SK-N-SH (cell line): ENCODE measurements around the gene TCFL5. TPM values are rescaled to one million over a fixed set of nuclear protein-coding genes. Genes with fewer than 3 reads are reported as not detected.

Source experiments
- CTCF ChIA-PET: fragments of 300-600, 350-600 bp; formaldehyde crosslinking; extraction: SDS; loops from one replicate; lab custom pipeline; 2021; lab: Yijun Ruan, JAX
- POLR2A ChIA-PET: fragments of 350-600 bp; sonication (Branson Sonifier 250); formaldehyde crosslinking; extraction: SDS; loops from one replicate; lab custom pipeline; 2020; ENCODE audit warnings: antibody characterized with exemption, inconsistent platforms; lab: Yijun Ruan, JAX
- DNase-seq: peaks from one replicate; pipeline ENCODE4 v3.0.0; 2012
- H2AFZ ChIP-seq: fragments of 200-600 bp; sonication (generic); 2 replicates; pipeline ENCODE4 v1.8.1; 2016; ENCODE audit warnings: antibody characterized with exemption, mild to moderate bottlenecking, low read depth
- H3F3A ChIP-seq: fragments of 200-600 bp; sonication (generic); replicated peaks from 2 replicates; pipeline ENCODE3; 2016; ENCODE audit warnings: antibody characterized with exemption, mild to moderate bottlenecking; ENCODE audit not compliant: insufficient read depth
- H3K27ac ChIP-seq, 2 experiments: fragments of 200-500 bp in 1 of 2; fragments of 200-600 bp in 1 of 2; sonication (Bioruptor generic) in 1 of 2; sonication (generic), shearing (Covaris generic) in 1 of 2; 2 replicates each; pipeline versions ENCODE4 v1.5.1 to v1.6.1; 2014 to 2016; ENCODE audit warnings: low read depth in 2 of 2, inconsistent platforms in 1 of 2, low read length in 1 of 2, mild to moderate bottlenecking in 1 of 2, mixed read lengths in 1 of 2
- H3K27me3 ChIP-seq: fragments of 200-600 bp; sonication (generic), shearing (Covaris generic); 2 replicates; pipeline ENCODE4 v1.6.1; 2016; ENCODE audit warnings: mixed run types; ENCODE audit not compliant: insufficient read depth
- H3K36me3 ChIP-seq, 2 experiments: fragments of 200-500 bp in 1 of 2; fragments of 200-600 bp in 1 of 2; sonication (Bioruptor generic) in 1 of 2; sonication (generic) in 1 of 2; replicated peaks in 1 of 2; 2 replicates each; pipeline versions ENCODE3 to v1.5.1; 2014 to 2016; ENCODE audit warnings: low read length in 1 of 2, mild to moderate bottlenecking in 1 of 2; ENCODE audit not compliant: insufficient read depth in 2 of 2, control insufficient read depth in 1 of 2
- H3K4me1 ChIP-seq, 2 experiments: fragments of 200-500 bp in 1 of 2; fragments of 200-600 bp in 1 of 2; sonication (Bioruptor generic) in 1 of 2; sonication (generic), shearing (Covaris generic) in 1 of 2; 2 replicates each; pipeline versions ENCODE4 v1.5.1 to v1.6.1; 2014 to 2016; ENCODE audit warnings: low read depth in 1 of 2, low read length in 1 of 2, mixed run types in 1 of 2; ENCODE audit not compliant: insufficient read depth in 2 of 2, control insufficient read depth in 1 of 2
- H3K4me2 ChIP-seq: fragments of 200-600 bp; sonication (generic), shearing (Covaris generic); 2 replicates; pipeline ENCODE4 v1.6.1; 2017; ENCODE audit warnings: mixed run types
- H3K4me3 ChIP-seq, 2 experiments: fragments of 200-500 bp in 1 of 2; fragments of 200-600 bp in 1 of 2; sonication (Bioruptor generic) in 1 of 2; sonication (generic), shearing (Covaris generic) in 1 of 2; 2 replicates each; pipeline versions ENCODE4 v1.5.1 to v1.8.1; 2014 to 2016; ENCODE audit warnings: low read depth in 2 of 2, inconsistent platforms in 1 of 2, low read length in 1 of 2, mild to moderate bottlenecking in 1 of 2, mixed read lengths in 1 of 2, moderate library complexity in 1 of 2
- H3K79me2 ChIP-seq: fragments of 200-600 bp; sonication (generic); 2 replicates; pipeline ENCODE4 v1.8.1; 2017; ENCODE audit warnings: mild to moderate bottlenecking; ENCODE audit not compliant: insufficient read depth
- H3K9ac ChIP-seq: fragments of 200-600 bp; sonication (generic); 2 replicates; pipeline ENCODE4 v1.6.1; 2017; ENCODE audit warnings: mixed run types
- H3K9me2 ChIP-seq: fragments of 200-600 bp; sonication (generic); 2 replicates; pipeline ENCODE4 v1.6.1; 2017; ENCODE audit warnings: mixed run types
- H3K9me3 ChIP-seq: fragments of 200-600 bp; sonication (generic); 2 replicates; pipeline ENCODE4 v1.6.1; 2017; ENCODE audit warnings: mixed run types, mild to moderate bottlenecking, moderate library complexity
- H4K20me1 ChIP-seq: fragments of 200-600 bp; sonication (generic); 2 replicates; pipeline ENCODE4 v1.6.1; 2017; ENCODE audit warnings: mild to moderate bottlenecking, mixed run types; ENCODE audit not compliant: insufficient read depth
- CTCF ChIP-seq: fragments of 200-600 bp; sonication (generic); IDR thresholded peaks from 2 replicates; pipeline ENCODE4 v1.6.1; 2017; ENCODE audit warnings: antibody characterized with exemption, mild to moderate bottlenecking, moderate library complexity
- EZH2phosphoT487 ChIP-seq: fragments of 200-600 bp; sonication (generic); IDR thresholded peaks from 2 replicates; pipeline ENCODE4 v1.6.1; 2017; ENCODE audit warnings: low read depth, mixed run types, mild to moderate bottlenecking, antibody characterized with exemption, moderate library complexity, borderline replicate concordance
- FOSL2 ChIP-seq: IDR thresholded peaks from 2 replicates; pipeline ENCODE4 v1.4.0; 2012; ENCODE audit warnings: low read depth, mild to moderate bottlenecking, moderate library complexity, borderline replicate concordance
- FOXM1 ChIP-seq: IDR thresholded peaks from 2 replicates; pipeline ENCODE4 v1.4.0; 2012; ENCODE audit warnings: low read depth, mild to moderate bottlenecking
- GATA2 ChIP-seq: sonication (generic); formaldehyde crosslinking; IDR thresholded peaks from 2 replicates; pipeline ENCODE4 v1.5.0; 2020; ENCODE audit warnings: mild to moderate bottlenecking, missing genetic modification reagents
- MXI1 ChIP-seq: IDR thresholded peaks from 2 replicates; pipeline ENCODE4 v1.6.1; 2012; ENCODE audit warnings: mild to moderate bottlenecking, low read depth, low read length, improper control_type of control experiment
- NFIC ChIP-seq: IDR thresholded peaks from 2 replicates; pipeline ENCODE4 v1.4.0; 2012; ENCODE audit warnings: borderline replicate concordance
- RXRA ChIP-seq: IDR thresholded peaks from 2 replicates; pipeline ENCODE4 v1.4.0; 2012; ENCODE audit warnings: low read depth, mild to moderate bottlenecking, borderline replicate concordance
- SMC3 ChIP-seq: IDR thresholded peaks from 2 replicates; pipeline ENCODE4 v1.6.1; 2012; ENCODE audit warnings: low read depth, low read length, improper control_type of control experiment
- TAF1 ChIP-seq: IDR thresholded peaks from 2 replicates; pipeline ENCODE4 v1.6.1; 2012; ENCODE audit warnings: low read depth, mild to moderate bottlenecking, low read length, moderate library complexity, borderline replicate concordance
- USF1 ChIP-seq: IDR thresholded peaks from 2 replicates; pipeline ENCODE4 v1.4.0; 2012; ENCODE audit warnings: low read depth, borderline replicate concordance
- WGBS: methylation state at CpG from one replicate; pipeline ENCODE4 v1.1.6; 2017; ENCODE audit warnings: low lambda C conversion rate; 5-methylcytosine and 5-hydroxymethylcytosine counted together
- polyA plus RNA-seq, 3 experiments: library from polyadenylated mRNA; depleted of rRNA; stranded (reverse); fragments of >200 nt; gene quantifications; 2 replicates each; pipeline ENCODE4 v1.2.3, GENCODE V29; 2012

Gene TCFL5
- polyA plus RNA-seq, 1 of the 3 experiments (the other 2 are of a cell fraction) = 10.1 TPM

- Histone ChIP-seq H3K36me3 (peaks cover 0 to 24% of the 10 kb centered on the region in 2 experiments), H3K4me3 (peak overlapping the region in 1 of 2 experiments; percentile 19; a peak in 1 of 4 replicates), H3K27me3 (no peaks in the 10 kb centered on the region), H3K27ac (no peak overlapping the region), H4K20me1 (0 out of 2 replicates have a peak, but pooled peaks cover 3% of the 10 kb centered on the region), H3F3A (no peaks in the 10 kb centered on the region), H3K4me1 (peaks cover 17 to 55% of the 10 kb centered on the region in 2 experiments; a peak in 3 of 4 replicates), H3K9ac (no peak overlapping the region), H3K4me2 (peak overlapping the region; percentile 41; the same call in 1 of the 2 replicates)
- 36% methylated on average over 35 of the region's 57 CpGs for WGBS
- ChIA-PET POLR2A (interaction anchor here (1.3 kb wide), 1 partner anchor 20 kb away, joined by 3 read pairs; the partner anchor contains the start of gene MRGBP), CTCF (interaction anchor here (1.0 to 2.3 kb wide), 7 partner anchors 9 to 59 kb away, joined by 3 to 13 read pairs (median 5); partner anchors contain the start of gene OGFR)
- peak; percentile 60 for DNase-seq
- no peak for TF ChIP-seq USF1
- TF ChIP-seq TAF1 = no peak
- TF ChIP-seq EZH2phosphoT487 = no peak
- no peak for TF ChIP-seq MXI1
- TF ChIP-seq NFIC = no peak
- TF ChIP-seq SMC3 = no peak
- TF ChIP-seq FOSL2 = no peak
- TF ChIP-seq GATA2 (CRISPR knock-in tag) = no peak
- TF ChIP-seq FOXM1 = no peak
- TF ChIP-seq, all 33 proteins: peak for 0
- no peaks in the 10 kb centered on the region for H3K79me2 ChIP-seq
- H2AFZ ChIP-seq = no peak overlapping the region
- H3K9me2 ChIP-seq = no peaks in the 10 kb centered on the region
- no peaks in the 10 kb centered on the region for H3K9me3 ChIP-seq
Observed at GRCh38 chr20:62816031-62816883, 45.4 kb downstream of the TCFL5 start.

- Histone ChIP-seq H3K4me1 (peaks cover 17 to 51% of the 10 kb centered on the region in 2 experiments; a peak in 3 of 4 replicates), H4K20me1 (0 out of 2 replicates have a peak, but pooled peaks cover 3% of the 10 kb centered on the region), H3K4me2 (no peak overlapping the region), H3K9me3 (no peaks in the 10 kb centered on the region), H3F3A (no peaks in the 10 kb centered on the region), H2AFZ (no peak overlapping the region), H3K9me2 (no peaks in the 10 kb centered on the region), H3K9ac (no peak overlapping the region), H3K36me3 (peaks cover 0 to 33% of the 10 kb centered on the region in 2 experiments), H3K27ac (no peak overlapping the region), H3K79me2 (no peaks in the 10 kb centered on the region), H3K27me3 (no peaks in the 10 kb centered on the region), H3K4me3 (no peak overlapping the region)
- TF ChIP-seq GATA2 (CRISPR knock-in tag) = peak; percentile 38
- TF ChIP-seq RXRA = no peak
- TF ChIP-seq CTCF = no peak
- CTCF ChIA-PET = interaction anchor here (1.2 to 2.3 kb wide), 7 partner anchors 8 to 82 kb away, joined by 3 to 13 read pairs (median 5); partner anchors contain the start of gene OGFR
- WGBS = 78% methylated on average over 15 of the region's 24 CpGs
- peak; percentile 52 for DNase-seq
- POLR2A ChIA-PET = interaction anchor here (0.6 to 1.3 kb wide), 3 partner anchors 19 to 40 kb away, joined by 3 read pairs; partner anchors contain the start of gene MRGBP
Observed at GRCh38 chr20:62815066-62815991, 46.3 kb downstream of the TCFL5 start.
